A204.1 (cell line): ENCODE measurements around the gene FOSL1.

Source experiments
- FAIRE-seq: peaks from 2 replicates; lab custom pipeline; 2012; peaks lifted over from hg19 to GRCh38; lab: Jason Lieb, UNC

The FOSL1 gene

DNA sequence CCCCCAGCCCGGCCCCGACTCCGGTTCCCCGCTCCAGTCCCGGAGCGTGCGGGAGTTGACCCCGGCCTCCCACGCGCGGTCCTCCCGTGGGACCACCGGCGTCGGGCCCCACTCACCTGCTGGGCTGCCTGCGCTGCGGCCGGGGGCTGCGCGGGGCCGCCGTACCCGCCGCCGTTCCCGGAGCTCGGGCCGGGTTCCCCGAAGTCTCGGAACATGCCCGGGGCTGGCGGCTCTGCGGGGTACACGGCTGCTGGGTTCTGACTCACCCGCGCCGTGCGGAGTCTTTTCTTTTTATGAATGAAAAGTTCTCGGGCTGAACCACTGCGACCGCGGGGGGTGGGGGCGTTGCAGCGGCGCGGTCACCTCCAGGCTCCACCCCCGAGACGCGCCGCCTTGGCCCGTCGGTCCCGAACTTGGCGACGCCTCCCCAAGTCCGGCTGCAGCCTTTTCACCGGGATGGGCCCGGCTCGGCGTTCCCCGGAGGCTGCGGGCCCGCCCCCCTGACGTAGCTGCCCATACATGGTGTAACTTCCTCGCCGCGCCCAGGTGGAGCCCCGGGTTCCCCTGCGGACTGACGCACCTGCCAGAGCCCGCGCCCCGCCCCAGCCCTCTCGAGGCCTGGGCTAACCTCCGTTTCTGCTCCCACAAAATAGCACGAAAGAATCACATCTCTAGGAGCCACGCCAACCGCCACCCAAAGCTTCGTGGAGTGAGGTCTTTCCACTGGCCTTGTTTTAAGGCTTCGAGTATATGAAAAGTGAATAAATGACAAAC lies at the start of gene FOSL1:
FOSL1 (minus strand) TSS at position 264 of the 774 bp plus-strand sequence; CDS start at position 215, 49 bp downstream.
- FAIRE-seq: peak; percentile 55

DNA sequence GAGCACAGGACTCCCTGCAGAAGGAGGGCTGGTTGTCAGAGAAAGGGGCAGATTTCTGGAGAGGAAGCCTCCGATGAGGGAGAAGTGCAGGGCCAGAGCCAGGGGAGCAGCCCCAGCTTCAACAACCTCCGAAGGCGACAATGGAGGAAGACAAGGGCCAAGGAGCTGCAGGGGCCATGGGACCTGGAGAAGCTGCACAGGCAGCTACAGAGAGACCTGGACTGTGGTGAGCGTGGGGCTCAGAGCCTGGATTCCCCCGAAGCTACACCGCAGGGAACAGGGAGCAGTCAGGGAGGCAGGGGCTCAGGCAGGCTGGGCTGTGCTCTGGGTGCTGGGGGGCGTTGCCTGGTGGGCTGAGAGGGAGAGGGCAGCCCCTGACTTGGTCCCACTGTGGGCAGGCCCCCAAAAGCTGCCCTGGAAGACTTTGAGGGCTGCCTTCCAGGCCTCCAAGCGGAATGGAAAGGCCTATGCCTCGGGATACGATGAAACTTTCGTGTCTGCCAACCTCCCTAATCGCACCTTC lies 47.5 kb upstream of the FOSL1 start:
- no peak for FAIRE-seq

DNA sequence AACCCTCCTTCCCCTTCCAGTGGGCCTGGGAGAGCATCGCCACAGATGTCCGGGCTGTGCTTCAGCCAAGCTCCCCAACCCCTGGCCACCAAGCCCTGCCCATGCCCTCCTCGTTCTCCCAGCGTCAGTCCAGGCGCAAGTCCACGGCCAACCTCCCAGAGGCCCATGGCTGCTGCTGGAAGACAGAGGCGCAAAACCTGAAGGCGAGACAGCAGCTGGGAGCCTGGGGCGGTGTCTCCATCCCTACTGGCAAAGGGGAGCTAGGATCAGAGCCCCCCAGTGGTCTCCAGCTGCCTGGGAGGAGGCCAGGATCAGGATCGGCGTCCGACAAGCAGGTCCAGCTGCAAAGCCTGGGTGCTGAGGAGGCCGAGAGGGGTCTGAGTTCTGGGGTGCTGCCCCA lies 46.9 kb upstream of the FOSL1 start:
- FAIRE-seq: no peak

DNA sequence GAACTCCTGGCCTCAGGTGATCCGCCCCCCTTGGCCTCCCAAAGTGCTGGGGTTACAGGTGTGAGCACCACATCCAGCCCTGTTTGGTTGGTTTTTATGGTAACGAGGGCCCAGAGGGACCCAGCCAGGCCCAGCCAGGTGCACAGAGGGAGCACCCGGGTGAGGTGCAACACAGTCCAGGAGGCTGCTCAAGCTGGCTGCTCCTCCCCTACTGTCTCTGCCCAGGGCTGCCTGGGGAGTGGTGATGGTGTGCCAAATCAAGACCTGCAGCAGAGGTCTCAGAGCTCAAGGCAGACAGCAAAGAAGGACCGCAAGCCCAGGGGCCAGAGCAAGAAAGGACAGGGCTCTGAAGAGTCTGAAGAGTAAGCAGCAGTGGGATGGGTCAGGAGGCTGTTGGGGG lies 46.5 kb upstream of the FOSL1 start:
- no peak for FAIRE-seq

DNA sequence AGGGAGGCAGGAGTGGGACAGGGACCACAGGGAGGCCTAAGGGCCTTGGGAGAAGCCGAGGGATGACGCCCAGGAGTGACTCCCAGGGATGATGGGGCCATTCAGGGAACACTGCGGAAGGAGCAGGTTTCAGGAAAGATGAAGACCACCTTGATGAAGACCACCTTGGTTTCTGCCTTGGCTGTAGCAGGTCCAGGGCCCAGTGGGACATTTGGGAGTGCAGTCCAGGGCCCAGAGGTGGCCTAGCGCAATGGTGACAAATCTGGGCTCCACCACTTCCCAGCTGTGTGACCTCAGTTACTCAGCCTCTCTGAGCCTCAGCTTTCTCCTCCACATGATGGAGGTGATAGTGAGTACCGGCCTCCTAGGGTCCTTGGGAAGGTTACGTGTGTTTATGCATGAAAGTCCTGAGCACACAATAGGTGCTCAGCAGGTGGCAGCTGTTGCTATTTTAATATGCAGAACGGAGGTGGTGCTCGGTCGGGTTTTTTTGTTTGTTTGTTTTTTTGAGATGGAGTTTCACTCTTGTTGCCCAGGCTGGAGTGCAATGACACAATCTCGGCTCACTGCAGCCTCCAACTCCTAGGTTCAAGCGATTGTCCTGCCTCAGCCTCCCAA lies 45.9 kb upstream of the FOSL1 start:
- no peak for FAIRE-seq

DNA sequence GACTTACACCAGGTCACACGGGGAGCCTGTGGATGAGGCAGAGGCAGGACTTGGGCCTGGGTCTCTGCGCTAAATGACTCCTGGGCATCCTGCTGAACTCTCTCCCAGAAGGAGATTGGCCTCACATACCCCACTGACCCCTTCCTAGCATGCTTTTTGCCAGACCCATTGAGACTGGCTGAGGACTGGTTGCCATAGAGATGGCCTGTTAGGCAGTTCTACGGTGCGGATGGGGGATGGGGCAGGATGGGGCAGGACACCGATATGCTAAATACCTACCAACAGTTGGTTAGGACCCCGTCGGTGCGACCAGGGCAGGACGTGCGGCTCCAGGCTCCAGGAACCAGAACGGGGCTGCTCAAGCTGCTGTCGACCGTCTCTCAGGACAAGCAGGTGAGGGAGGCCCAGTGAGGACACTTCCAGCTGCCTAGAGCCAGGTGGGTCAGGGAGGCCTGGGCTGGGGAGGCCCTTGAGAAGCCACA lies 45.3 kb upstream of the FOSL1 start, which contains the start of gene TSGA10IP:
TSGA10IP (plus strand) TSS at position 51 of the 482 bp plus-strand sequence; CDS start at position 247, 196 bp downstream.
- FAIRE-seq: no peak

DNA sequence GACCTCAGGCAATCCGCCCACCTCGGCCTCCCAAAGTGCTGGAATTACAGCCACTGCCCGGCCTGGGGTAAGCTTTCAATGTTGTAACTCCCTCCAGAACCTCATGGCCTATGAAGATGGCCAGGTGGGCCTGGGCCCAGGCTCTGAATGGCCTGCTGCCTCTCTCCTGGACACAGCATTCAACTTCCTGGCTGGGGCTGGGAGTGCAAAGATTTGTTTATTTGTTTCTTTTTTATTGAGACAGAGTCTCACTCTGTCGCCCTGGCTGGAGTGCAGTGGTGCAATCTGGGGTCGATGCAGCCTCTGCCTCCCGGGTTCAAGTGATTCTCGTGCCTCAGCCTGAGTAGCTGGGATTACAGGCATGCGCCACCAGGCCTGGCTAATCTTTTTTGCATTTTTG lies 44.6 kb upstream of the FOSL1 start:
- FAIRE-seq: no peak

DNA sequence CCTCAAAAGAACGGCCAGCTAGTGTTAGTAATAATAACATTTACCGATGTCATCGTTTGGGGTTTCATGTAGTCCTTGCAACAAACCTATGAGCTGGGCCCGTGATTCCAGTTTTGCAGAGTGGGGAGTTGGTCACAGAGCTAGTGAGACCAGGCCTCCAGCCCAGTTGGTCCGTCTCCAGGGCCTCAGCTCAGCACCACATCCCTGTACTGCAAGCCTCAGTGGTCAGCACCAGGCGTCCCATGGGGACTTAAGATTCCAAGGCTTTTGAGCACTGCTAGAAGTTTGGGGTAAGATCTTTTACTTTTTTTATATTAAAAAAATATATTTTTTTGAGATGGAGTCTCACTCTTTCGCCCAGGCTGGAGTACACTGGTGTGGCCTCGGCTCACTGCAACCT lies 44.0 kb upstream of the FOSL1 start:
- FAIRE-seq: no peak

DNA sequence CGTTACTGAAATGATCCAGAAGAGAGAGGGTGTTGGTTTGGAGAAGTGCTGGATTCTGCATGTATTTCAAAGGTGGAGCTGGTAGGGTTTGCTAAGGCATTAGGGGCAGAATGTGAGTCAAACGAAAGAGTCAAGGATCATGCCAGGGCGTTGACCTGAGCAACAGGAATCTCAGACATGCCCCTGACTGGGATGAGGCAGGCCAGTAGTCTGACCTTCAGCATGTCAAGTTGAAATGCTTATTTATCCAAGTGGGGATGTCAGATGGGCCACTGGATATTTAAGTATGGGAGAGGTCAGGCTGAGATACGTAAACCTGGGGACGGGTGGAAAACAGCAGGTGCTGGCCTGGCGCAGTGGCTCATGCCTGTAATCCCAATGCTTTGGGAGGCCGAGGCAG lies 42.3 kb upstream of the FOSL1 start:
- no peak for FAIRE-seq

DNA sequence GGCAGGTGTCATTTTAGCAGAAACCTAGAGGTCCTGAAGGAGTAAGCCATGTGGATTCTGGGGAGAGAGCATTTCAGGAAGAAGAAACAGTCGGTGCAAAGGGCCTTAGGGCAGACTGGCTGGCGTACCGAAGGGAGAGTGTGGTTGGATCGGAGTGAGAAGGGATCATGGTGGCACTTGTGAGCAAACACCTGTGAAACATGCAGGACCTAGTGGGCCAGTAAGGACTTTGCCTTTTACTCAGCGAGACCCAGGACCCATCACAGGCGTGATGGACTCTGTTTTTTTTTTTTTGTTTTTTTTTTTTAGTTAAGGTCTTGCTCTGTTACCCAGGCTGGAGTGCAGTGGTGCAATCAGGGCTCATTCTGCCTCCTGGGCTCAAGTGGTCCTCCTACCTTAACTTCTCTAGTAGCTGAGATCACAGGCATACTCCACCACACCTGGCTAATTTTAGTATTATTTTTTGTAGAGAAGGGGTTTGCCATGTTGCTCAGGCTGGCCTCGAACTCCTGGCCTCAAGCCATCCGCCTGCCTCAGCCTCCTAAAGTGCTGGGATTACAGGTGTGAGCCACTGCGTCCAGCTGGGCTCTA lies 41.6 kb upstream of the FOSL1 start:
- FAIRE-seq: no peak

DNA sequence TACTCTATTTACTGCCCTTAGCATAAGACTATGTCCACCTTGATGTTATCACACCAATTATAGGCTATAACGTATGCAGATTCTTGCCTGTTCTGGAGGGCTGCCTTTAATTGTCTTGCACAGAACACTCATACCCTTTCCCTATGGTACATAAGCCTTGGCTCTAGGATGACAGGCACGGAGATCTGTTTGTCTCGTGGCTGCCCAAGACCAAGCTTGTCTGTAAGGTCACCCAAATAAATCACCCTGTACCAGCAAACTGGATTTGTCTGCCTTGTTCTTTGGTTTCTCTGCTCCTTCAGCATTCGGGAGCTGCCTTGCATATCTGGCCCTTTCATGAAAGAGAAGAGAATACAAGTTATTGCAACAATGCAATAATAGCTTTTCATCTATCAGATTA lies 37.6 kb upstream of the FOSL1 start:
- no peak for FAIRE-seq

DNA sequence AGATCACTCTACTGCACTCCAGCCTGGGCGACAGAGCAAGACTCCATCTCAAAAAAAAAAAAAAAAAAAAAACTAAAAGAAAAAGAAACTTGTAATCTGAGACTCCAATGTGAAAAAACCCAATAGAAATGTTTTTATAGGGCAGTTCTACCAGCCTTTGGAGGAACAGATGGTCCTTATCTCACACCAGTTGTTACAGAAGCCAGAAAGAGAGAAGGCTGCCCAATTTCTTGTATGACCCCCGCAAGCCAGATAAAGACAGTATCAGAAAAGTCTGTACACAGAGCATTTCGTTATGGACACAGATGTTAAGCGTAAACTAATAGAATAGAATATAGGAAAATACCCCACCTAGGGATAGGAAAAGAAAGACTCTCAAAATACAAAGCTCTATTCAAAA lies 33.8 kb upstream of the FOSL1 start:
- FAIRE-seq: no peak

DNA sequence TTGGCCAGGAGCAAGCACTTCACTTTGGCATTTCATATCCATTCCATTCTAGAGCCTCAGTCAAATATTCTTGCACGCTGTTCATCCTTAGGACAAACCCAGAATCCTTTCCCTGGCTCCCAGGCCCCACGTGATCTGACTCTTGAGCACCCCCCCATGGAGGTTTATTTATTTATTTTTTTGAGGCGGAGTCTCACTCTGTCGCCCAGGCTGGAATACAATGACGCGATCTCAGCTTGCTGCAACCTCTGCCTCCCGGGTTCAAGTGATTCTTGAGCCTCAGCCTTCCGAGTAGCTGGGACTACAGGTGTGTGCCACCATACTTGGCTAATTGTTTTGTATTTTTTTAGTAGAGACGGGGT lies 32.4 kb upstream of the FOSL1 start:
- no peak for FAIRE-seq

DNA sequence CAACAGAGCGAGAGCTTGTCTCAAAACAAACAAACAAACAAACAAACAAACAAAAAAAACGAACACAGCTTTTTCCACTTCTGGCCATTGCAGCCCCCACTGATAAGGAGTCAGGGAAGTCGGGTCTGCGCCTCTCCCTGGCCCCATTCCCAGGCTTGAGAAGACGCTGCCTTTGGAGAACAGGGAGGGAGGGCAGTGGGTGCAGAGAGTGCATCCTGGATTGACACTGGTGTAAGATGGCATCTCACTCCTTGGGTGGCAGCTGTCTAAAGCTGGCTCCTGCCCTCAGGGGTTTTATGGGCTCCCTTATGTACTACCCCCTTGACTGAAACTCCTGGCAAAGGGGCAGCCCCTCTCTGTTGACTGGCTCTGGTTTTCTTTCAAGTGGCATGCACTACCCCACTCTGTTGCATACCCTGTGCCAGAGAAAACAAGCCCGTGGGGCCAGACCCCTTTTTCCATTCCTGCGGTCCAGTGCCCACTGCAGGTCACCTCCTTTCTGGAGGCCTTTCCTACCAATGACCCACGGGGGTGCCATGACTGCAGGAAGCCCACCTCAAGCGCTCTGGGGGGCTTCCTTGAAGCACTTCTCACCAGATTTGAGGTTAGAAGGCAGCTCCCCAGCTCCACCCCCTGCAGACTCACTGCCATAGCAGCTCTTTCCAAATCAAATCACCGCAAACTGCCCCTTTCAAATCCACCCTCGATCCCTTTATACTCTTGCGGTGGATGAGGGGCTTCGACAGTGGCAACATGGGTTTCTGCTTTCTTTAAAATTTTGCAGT lies 31.8 kb upstream of the FOSL1 start:
- no peak for FAIRE-seq

DNA sequence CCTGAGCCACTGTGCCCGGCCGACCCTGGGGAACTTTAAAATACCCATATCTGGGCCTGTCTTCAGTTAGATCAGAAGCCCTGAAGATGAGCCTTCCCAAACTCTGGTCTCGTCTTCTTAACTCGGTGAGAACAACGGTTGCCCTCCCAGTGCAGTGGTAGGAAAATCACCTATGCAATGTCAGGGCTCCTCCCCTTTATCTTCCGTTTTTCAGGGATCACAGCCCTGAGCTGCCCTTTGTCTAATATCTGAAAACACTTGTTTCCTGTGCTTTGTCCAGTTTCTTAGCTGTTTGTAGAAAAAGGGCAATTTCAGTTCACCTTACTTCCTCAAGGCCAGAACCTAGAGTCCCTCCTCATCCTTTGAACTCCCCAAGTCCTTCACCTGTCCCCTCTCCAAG lies 28.5 kb upstream of the FOSL1 start:
- no peak for FAIRE-seq

DNA sequence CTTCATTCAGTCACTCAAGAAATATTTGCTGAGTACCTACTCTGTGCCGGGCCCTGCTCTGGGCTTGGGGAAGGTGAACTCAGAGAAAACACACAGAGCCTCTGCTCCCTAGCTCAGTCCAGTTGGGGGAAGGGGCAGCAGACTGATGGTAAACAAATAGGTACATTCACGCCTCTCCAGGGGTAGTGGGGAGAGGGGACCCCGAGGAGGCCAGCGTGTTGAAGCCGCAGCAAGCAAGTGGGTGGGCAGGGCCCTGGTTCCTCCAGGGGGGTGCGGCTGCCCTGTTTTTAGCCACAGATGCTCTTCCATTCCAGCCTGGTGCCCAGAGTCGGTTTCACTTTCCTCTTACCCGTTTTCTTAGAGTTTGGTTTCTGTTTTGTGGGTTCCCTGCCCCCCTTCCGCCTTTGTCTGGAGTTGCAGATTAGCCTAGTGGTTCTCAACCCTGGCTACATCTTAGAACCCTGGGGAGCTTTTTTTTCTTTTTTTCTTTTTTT lies 27.8 kb upstream of the FOSL1 start:
- no peak for FAIRE-seq

DNA sequence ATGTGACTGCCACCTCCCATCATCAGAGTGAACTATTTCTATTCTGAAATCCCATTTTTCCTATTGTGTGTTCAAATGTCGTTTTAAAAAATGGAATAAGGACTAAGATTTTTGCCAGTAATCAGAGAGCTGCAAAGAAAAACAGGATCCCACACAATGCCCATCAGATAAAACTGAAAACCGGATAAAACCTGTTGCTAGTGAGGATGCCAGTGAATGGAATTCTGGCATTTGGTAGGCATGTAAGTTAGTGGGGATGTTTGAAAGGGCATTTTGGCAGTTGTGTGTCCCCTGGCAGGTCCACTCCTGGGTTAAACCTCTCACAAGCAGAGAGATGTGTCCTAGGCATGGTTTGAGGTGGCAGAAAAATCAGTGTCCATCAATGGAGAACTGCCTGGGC lies 25.2 kb upstream of the FOSL1 start:
- no peak for FAIRE-seq

DNA sequence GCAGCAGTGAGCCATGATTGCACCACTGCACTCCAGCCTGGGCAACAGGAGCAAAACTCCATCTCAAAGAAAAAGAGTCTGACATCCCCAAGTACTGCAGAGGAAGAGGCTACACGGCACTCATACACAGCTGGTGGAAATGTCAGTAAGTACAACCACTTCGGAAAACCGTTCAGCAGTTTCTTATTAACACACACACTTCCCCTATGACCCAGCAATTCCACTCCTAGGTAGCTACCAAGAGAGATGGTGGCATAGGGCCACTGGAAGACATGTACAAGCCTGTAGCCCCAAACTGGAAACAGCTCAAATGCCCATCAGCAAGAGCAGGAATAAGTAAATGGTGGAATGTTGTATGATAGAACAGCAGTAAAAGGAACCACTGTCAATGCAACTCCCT lies 22.4 kb upstream of the FOSL1 start:
- no peak for FAIRE-seq

DNA sequence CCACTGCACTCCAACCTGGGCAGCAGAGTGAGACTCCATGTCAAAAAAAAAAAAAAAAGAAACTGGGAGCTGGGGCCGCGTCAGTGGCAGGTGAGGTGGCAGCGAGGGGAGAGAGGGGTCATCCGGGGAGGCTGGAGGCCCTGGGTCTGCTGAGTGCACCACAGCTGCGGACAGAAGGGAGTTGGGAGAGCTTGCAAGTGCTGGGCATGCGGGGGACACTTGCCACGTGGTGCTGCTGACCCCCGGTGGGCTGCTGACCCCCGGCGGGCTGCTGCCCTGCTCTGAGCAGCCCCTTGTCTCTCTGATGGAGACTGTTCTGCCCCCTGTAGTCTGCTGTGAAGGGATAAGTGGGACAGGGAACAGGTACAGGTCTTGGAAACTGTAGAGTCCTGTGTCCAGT lies 21.7 kb upstream of the FOSL1 start:
- no peak for FAIRE-seq

DNA sequence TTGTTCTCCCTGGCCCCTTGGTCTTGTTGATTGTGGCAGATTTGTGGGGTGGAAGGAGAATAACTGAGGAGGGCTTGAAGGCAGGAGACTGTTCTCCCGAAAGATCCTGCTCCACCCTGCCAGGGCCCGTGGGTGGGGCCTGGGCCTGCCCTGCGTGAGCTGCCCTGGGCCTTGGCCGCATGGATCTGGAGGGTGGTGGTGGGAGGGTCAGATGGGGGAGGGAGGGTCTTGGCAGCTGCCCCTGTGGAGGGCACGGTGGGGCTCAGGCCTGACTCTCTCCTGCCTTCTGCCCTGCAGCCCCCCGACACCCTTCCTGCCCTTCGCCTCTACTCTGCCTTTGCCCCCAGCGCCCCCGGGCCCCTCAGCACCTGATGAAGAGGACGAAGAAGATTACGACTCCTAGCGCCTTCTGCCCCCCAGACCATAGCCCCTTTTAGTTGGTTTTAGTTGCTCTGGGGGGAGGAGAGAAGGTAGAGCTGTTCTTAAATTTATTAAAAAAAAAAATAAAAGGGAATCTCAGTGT lies 20.9 kb upstream of the FOSL1 start:
- no peak for FAIRE-seq

DNA sequence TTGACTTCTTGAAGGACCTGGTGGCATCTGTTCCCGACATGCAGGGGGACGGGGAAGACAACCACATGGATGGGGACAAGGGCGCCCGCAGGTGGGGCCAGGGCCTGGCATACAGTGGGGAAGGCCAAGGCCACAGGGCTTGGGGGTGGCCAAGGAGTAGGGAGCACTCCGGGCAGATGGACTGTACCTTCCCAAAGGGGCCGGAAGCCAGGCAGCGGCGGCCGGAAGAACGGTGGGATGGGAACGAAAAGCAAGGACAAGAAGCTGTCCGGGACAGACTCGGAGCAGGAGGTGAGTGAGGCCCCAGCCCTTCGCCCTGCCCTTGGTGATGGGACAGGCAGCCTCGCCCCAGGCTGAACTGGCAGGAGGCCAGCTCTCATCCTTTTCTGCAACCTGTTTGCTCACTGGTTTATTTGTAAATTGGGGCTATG lies 20.2 kb upstream of the FOSL1 start:
- no peak for FAIRE-seq
